ENCODE data around the gene SMIM45.

DNA sequence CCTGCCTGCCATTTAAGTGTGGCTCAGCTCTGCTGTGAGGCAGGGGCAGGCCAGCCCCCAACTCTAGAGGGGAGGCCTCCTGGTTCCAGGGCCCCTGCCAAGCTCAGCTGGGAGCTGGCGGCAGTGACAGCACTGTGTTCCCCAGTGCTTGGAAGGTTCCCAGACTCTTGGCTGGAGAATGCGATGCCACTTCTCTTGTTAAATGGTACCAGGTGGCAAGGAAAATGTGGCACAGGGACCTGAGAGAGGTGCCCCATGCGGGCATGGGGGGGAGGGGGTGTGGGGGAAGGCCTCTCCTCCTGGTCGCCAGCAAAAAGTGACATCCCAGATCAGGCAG lies 17.0 kb upstream of the SMIM45 start:
- TF ChIP-seq, protein P1, sequence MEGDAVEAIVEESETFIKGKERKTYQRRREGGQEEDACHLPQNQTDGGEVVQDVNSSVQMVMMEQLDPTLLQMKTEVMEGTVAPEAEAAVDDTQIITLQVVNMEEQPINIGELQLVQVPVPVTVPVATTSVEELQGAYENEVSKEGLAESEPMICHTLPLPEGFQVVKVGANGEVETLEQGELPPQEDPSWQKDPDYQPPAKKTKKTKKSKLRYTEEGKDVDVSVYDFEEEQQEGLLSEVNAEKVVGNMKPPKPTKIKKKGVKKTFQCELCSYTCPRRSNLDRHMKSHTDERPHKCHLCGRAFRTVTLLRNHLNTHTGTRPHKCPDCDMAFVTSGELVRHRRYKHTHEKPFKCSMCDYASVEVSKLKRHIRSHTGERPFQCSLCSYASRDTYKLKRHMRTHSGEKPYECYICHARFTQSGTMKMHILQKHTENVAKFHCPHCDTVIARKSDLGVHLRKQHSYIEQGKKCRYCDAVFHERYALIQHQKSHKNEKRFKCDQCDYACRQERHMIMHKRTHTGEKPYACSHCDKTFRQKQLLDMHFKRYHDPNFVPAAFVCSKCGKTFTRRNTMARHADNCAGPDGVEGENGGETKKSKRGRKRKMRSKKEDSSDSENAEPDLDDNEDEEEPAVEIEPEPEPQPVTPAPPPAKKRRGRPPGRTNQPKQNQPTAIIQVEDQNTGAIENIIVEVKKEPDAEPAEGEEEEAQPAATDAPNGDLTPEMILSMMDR (IDR thresholded peaks at IDR 0.05), result no peak
- TF ChIP-seq POLR2A (IDR thresholded peaks at IDR 0.05), result no peak
